Left forelimb (tissue), 1 donor: ENCODE measurements around the gene KRTAP29-1.
"Not testable (repeated sequence)": the region's sequence is repeated elsewhere in the genome, so short reads cannot be mapped to it uniquely, and the experiment has no call there.

Experiments
- DNase-seq: peaks from one replicate; pipeline ENCODE4 v3.0.0-alpha.2; 2018; ENCODE audit warnings: low spot score

Gene KRTAP29-1

GRCh38 chr17:41298458-41299135 is 4.1 kb downstream of the KRTAP29-1 start:
- DNase-seq = no peak

- no peak for DNase-seq
Observed at GRCh38 chr17:41296846-41297245, 5.8 kb downstream of the KRTAP29-1 start.

- no peak for DNase-seq
Observed at GRCh38 chr17:41294016-41294415, 8.6 kb downstream of the KRTAP29-1 start.

GRCh38 chr17:41287050-41287449 is 15.6 kb downstream of the KRTAP29-1 start:
- no peak for DNase-seq

GRCh38 chr17:41284546-41284945 is 18.1 kb downstream of the KRTAP29-1 start:
- DNase-seq = no peak

- DNase-seq = no peak
Observed at GRCh38 chr17:41284043-41284442, 18.6 kb downstream of the KRTAP29-1 start.

GRCh38 chr17:41278176-41278955 is 24.3 kb downstream of the KRTAP29-1 start:
- DNase-seq = no peak

- DNase-seq = not testable (repeated sequence)
Observed at GRCh38 chr17:41275648-41276190, 26.9 kb downstream of the KRTAP29-1 start, which contains the start of gene KRTAP9-7. KRTAP9-7 (plus strand) TSS chr17:41275698; CDS start chr17:41275698, 0 bp downstream.

- no peak for DNase-seq
Observed at GRCh38 chr17:41271858-41272257, 30.8 kb downstream of the KRTAP29-1 start.

- not testable (repeated sequence) for DNase-seq
Observed at GRCh38 chr17:41271323-41271722, 31.3 kb downstream of the KRTAP29-1 start.

GRCh38 chr17:41267711-41268110 is 34.9 kb downstream of the KRTAP29-1 start:
- DNase-seq = no peak

- no peak for DNase-seq
Observed at GRCh38 chr17:41265078-41265477, 37.6 kb downstream of the KRTAP29-1 start, which contains the start of gene KRTAP9-6. KRTAP9-6 (plus strand) TSS chr17:41265378; CDS start chr17:41265378, 0 bp downstream.

- DNase-seq = no peak
Observed at GRCh38 chr17:41264599-41264998, 38.1 kb downstream of the KRTAP29-1 start.

GRCh38 chr17:41263212-41263611 is 39.4 kb downstream of the KRTAP29-1 start:
- no peak for DNase-seq

- no peak for DNase-seq
Observed at GRCh38 chr17:41258406-41258805, 44.2 kb downstream of the KRTAP29-1 start.

- no peak for DNase-seq
Observed at GRCh38 chr17:41256291-41256685, 46.4 kb downstream of the KRTAP29-1 start.

- DNase-seq = not testable (repeated sequence)
Observed at GRCh38 chr17:41255381-41256290, 47.0 kb downstream of the KRTAP29-1 start, which contains the start of gene KRTAP9-9. KRTAP9-9 (plus strand) TSS chr17:41255384.

- no peak for DNase-seq
Observed at GRCh38 chr17:41254861-41255260, 47.8 kb downstream of the KRTAP29-1 start.
